ENCODE data around the gene LOXL3. TPM values are rescaled to one million over a fixed set of nuclear protein-coding genes. Genes with fewer than 3 reads are reported as not detected.
A peak's percentile ranks its signal among the peaks of the same experiment; 100 is the strongest.

The LOXL3 gene
- total RNA-seq, 6 donors from 2014 or later, result 3.6 to 28.3 (median 10.3) TPM

GRCh38 chr2:74534411-74534810, 19.3 kb downstream of the LOXL3 start:
- no peaks in the 10 kb centered on the region for H3K27me3 ChIP-seq
- DNase-seq (no peak), ATAC-seq (ENCODE audit: low FRiP score in 2 of 2) (no peak)
- no peaks in the 10 kb centered on the region for H3K9me3 ChIP-seq
- no peak overlapping the region for H3K4me3 ChIP-seq
- peaks cover 0 to 19% (median 6%) of the 10 kb centered on the region in 4 donors for H3K36me3 ChIP-seq
- H3K27ac ChIP-seq, result no peak overlapping the region
- H3K4me1 ChIP-seq, result peaks cover 11 to 19% (median 13%) of the 10 kb centered on the region in 4 donors
- no peak for TF ChIP-seq EP300 (IDR thresholded peaks at IDR 0.05)
- TF ChIP-seq POLR2AphosphoS5 (IDR thresholded peaks at IDR 0.05), result no peak
- no peak for TF ChIP-seq POLR2A (IDR thresholded peaks at IDR 0.05)
- TF ChIP-seq CTCF (IDR thresholded peaks at IDR 0.05), result no peak
- WGBS, 2 donors, result 79% methylated on average over 12 of the region's 12 CpGs; no CpG with 5 or more reads in 1 of the 2 donors

GRCh38 chr2:74533464-74533863, 20.3 kb downstream of the LOXL3 start:
- TF ChIP-seq POLR2AphosphoS5 (IDR thresholded peaks at IDR 0.05), result no peak
- no peak for TF ChIP-seq POLR2A (IDR thresholded peaks at IDR 0.05)
- no peak for TF ChIP-seq CTCF (IDR thresholded peaks at IDR 0.05)
- TF ChIP-seq EP300 (IDR thresholded peaks at IDR 0.05), result no peak
- DNase-seq, result no peak
- no peaks in the 10 kb centered on the region for H3K9me3 ChIP-seq
- H3K36me3 ChIP-seq, result peaks cover 0 to 19% (median 6%) of the 10 kb centered on the region in 4 donors
- WGBS, 2 donors, result 86 to 92% methylated on average over 4 of the region's 4 CpGs
- no peak overlapping the region for H3K4me3 ChIP-seq
- no peaks in the 10 kb centered on the region for H3K27me3 ChIP-seq
- no peak overlapping the region for H3K27ac ChIP-seq
- H3K4me1 ChIP-seq, result peaks cover 16 to 25% (median 18%) of the 10 kb centered on the region in 4 donors
- ATAC-seq (ENCODE audit: low FRiP score in 2 of 2), result no peak

GRCh38 chr2:74532222-74532621, 21.5 kb downstream of the LOXL3 start:
- H3K4me3 ChIP-seq, result no peak overlapping the region
- peaks cover 22 to 35% (median 26%) of the 10 kb centered on the region in 4 donors for H3K4me1 ChIP-seq
- TF ChIP-seq POLR2A (IDR thresholded peaks at IDR 0.05), result no peak
- TF ChIP-seq POLR2AphosphoS5 (IDR thresholded peaks at IDR 0.05), result no peak
- TF ChIP-seq CTCF (IDR thresholded peaks at IDR 0.05), result peak in 2 of 6 experiments; percentile 25 to 26
- TF ChIP-seq EP300 (IDR thresholded peaks at IDR 0.05), result no peak
- no peak for ATAC-seq (ENCODE audit: low FRiP score in 2 of 2)
- no peak for DNase-seq
- no peak overlapping the region for H3K27ac ChIP-seq
- H3K9me3 ChIP-seq, result no peaks in the 10 kb centered on the region
- H3K27me3 ChIP-seq, result no peaks in the 10 kb centered on the region
- peaks cover 4 to 28% (median 13%) of the 10 kb centered on the region in 4 donors for H3K36me3 ChIP-seq

- TF ChIP-seq POLR2AphosphoS5 (IDR thresholded peaks at IDR 0.05) (no peak), CTCF (IDR thresholded peaks at IDR 0.05) (no peak), EP300 (IDR thresholded peaks at IDR 0.05) (no peak), POLR2A (IDR thresholded peaks at IDR 0.05) (no peak)
- no peak for DNase-seq
- no peaks in the 10 kb centered on the region for H3K27me3 ChIP-seq
Measured at GRCh38 chr2:74531666-74532065, 22.1 kb downstream of the LOXL3 start.

More at GRCh38 chr2:74531666-74532065, 22.1 kb downstream of the LOXL3 start:
- Histone ChIP-seq H3K27ac (no peak overlapping the region), H3K4me3 (no peak overlapping the region), H3K9me3 (no peaks in the 10 kb centered on the region), H3K36me3 (peaks cover 9 to 34% (median 18%) of the 10 kb centered on the region in 4 donors), H3K4me1 (peaks cover 22 to 35% (median 26%) of the 10 kb centered on the region in 4 donors)
- 82% methylated on average over 7 of the region's 7 CpGs for WGBS, 2 donors
- no peak for ATAC-seq (ENCODE audit: low FRiP score in 2 of 2)

Data from upper lobe of left lung (tissue), 6 donors.